HG03378 (cell line): ENCODE data around the gene TULP1.
"Not testable (repeated sequence)": the region's sequence is repeated elsewhere in the genome, so short reads cannot be mapped to it uniquely, and the experiment has no call there.

ENCODE experiments used
- ATAC-seq: cut with Tn5 transposase; IDR thresholded peaks from one replicate; pipeline ENCODE4 v1.9.1; 2021; ENCODE audit warnings: mild to moderate bottlenecking, moderate library complexity; ENCODE audit not compliant: unreplicated experiment

Gene TULP1

GRCh38 chr6:35522151-35522550 lies 9.5 kb upstream of the TULP1 start:
- ATAC-seq, result no peak

GRCh38 chr6:35521235-35521634 lies 8.5 kb upstream of the TULP1 start:
- ATAC-seq, result no peak

- no peak for ATAC-seq
Measured at GRCh38 chr6:35519313-35520015, 6.8 kb upstream of the TULP1 start.

GRCh38 chr6:35518566-35519312 lies 6.0 kb upstream of the TULP1 start:
- ATAC-seq, result no peak

DNA sequence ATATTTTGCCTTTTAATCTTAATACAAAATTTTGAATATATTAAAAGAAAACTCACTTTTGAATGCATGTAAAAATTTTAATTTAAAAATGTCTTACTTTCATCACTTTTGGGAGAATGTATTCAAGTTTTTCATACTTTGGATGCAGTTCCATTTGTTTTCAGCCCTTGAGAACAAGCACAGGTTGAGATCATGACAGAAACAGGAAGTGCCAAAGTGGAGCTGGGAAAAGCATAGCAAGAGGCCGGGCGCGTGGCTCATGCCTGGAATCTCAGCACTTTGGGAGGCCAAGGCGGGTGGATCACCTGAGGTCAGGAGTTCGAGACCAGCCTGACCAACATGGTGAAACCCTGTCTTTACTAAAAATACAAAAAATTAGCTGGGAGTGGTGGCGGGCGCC lies 5.3 kb upstream of the TULP1 start:
- not testable (repeated sequence) for ATAC-seq

DNA sequence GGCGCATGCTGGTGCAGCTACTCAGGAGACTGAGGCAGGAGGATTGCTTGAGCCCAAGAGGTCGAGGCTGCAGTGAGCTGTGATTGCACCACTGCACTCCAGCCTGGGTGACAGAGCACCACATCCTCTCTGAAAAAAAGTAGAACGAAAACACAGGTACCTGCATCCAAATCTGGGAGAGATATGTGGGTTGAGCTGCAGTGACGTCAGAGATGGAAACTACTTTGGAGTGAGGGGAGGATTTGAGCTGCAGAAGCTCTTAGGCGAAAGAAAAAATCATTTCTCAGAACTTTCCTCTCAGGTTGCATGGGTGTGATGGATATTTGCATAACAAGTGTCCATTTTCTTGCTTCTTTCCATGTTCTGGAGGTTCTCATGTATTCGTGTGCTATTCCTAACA lies 4.0 kb upstream of the TULP1 start:
- ATAC-seq, result no peak

DNA sequence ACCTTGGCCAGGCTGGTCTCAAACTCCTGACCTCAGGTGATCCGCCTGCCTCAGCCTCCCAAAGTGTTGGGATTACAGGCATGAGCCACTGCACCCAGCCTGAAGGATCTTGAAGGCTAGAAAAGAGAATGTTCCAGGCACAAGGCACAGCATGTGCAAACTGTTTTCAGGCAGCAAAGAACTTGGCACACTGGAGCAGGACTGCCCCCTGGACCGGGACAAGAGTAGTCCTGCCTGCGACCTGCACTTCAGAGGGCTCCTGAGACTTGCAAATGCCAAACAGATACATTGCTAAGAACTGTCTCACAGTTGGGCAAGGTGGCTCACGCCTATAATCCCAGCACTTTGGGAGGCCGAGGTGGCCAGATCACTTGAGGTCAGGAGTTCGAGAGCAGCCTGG lies 3.2 kb upstream of the TULP1 start:
- not testable (repeated sequence) for ATAC-seq

DNA sequence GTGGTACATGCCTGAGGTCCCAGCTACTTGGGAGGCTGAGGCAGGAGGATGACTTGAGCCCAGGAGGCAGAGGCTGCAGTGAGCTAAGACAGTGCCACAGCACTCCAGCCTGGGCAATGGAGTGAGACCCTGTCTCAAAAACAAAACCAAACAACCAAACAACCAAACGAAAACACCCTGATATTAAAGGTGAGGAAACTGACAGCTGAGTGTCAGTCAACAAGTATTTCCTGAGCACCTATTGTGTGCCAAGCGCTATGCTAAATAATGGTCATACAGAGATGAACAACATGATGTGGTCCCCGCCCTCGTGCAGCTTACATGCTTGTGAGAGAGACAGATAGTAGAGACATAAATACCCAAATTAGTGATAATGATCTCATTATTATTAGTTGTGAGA lies 1.9 kb upstream of the TULP1 start:
- ATAC-seq, result no peak

- ATAC-seq, result no peak
Measured at GRCh38 chr6:35512006-35512405, 690 bp downstream of the TULP1 start.

DNA sequence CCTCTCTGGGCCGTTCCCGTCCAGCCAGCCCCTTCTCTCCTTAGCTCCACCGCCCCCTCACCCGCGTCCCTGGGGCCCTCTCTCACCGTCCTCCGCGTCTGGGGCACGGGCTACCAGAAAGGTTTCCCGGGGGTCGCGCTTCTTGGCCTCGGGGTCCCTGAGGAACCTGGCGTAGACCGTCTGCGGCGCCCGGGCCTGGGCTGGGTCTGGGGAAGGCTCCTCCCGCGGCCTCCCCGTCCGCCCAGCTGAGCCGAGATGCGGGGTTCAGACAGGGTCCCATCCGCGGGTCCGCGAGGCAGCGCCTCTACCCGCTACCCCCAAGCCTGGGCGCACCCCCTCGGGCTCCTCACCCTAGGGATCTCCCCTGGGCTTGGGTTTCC lies 1.1 kb downstream of the TULP1 start:
- no peak for ATAC-seq

DNA sequence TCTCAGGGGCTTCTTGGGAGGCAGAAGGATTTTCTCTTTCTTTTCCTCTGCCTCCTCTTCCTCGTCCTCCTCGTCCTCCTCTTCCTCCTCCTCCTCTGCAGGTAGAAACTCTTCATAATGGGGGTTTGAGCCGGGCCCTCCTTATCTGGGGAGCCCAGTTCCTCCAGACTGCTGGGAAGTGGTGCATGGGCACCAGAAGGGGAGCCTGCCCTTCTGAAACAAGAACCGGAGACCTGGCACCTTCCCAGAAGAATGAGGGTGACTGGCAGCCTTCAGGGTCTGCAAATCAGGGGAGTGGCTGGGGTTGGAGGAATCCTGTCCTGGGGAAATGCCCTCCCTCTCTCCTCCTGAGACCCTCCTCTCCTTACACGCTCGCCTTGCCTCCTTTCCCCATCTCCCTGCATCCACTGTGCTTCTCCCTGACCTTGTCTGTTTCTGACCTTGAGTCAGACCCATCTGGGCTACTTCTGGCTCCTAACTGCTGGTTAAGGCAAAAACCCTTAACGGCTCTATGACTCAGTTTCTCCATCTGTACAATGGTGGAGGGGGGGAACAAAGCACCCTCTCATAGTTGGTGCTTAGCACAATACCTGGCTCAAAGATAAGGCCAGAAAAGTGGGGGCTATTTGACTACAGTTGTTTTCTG lies 1.7 kb downstream of the TULP1 start:
- ATAC-seq, result no peak

DNA sequence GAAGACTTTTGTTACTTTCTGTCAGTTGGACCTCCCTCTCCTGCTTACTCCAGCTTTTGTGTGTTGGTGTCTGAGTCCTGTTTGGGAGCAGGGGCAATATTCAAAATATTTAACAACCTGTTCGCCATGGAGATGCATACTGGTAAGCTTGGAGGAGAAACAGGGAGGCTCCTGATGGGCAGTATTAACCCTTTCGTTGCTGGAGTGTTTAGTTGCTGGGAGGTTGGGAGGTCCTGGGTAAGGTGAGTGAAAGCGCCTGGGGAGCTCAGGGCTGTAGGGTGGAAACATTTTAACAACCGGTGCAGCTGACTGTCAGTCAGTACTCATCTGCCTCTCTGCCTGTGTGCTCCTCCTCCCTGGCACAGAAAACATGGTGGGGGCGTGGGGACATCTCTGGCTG lies 4.2 kb downstream of the TULP1 start:
- no peak for ATAC-seq

- no peak for ATAC-seq
Measured at GRCh38 chr6:35508027-35508426, 4.7 kb downstream of the TULP1 start.

GRCh38 chr6:35507221-35507620 lies 5.5 kb downstream of the TULP1 start:
- ATAC-seq, result no peak

- no peak for ATAC-seq
Measured at GRCh38 chr6:35506536-35506935, 6.2 kb downstream of the TULP1 start.

- no peak for ATAC-seq
Measured at GRCh38 chr6:35505999-35506412, 6.7 kb downstream of the TULP1 start.

DNA sequence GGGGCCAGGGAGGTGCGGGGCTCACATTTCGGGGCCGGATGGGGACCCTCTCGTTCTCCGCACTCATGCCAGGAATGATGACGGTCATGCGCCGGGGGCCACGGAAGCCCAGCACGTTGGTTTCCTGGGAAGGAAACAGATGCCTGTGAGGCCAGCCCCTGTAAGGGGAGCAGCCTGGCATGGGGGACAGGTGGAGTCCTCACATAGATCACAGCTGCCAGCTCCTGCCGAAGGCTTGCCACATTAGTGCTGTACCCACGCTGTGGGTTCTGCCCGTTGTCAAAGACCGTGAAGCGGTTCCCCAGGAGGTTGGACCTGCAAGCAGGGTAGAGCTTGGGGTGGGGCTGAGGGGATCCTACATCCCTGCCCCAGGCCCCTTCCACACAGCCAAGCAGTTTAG lies 9.2 kb downstream of the TULP1 start:
- ATAC-seq, result no peak

- no peak for ATAC-seq
Measured at GRCh38 chr6:35501784-35502183, 10.9 kb downstream of the TULP1 start.

- no peak for ATAC-seq
Measured at GRCh38 chr6:35500782-35501181, 11.9 kb downstream of the TULP1 start.

DNA sequence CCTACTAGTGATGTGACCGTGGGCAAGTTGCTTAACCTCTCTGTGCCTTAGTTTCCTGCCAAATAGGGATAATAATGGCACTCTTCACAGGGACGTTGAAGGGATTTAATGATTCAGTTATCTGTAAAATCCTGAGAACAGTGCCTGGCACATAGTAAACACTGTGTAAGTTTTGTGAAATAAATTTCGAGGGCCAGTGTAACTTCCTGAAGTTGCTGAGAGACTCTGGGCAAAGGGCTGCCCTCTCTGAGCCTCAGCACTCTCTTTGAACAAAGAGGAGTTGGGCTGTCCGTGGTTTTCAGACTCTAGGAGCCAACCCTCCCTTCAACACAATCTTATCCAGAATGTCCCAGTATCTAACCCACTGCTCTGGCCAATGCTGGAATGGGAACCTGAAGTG lies 13.3 kb downstream of the TULP1 start:
- ATAC-seq, result no peak

- no peak for ATAC-seq
Measured at GRCh38 chr6:35498422-35499067, 14.2 kb downstream of the TULP1 start.
